ENCODE data around the gene ASIC4.

The ASIC4 gene

DNA sequence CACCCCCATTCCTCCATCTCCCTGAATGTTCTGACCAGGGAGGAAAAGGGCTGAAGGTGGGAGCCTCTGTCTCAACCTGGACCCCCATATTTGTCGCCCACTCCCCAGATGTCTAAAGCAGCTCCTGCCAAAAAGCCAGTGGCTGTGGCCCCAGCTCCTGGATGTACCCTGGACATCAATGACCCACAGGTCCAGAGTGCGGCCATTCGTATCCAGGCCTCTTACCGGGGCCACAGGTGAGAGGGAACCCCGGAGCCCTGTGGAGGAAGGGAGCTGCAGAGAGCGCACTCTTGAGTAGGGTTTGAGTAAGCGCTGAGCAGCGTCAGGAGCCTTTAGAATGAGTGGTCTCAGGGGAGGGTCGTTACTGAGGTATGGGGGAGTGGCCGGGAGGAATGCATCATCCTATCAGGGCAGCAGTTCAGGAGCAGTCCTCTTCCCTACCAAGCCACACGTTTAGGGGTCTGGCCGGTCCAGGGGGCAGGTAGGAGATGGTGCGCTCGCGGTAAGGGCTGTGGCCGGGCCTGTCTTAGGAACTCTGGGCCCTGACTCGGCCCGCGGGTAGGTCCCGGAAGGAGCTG is 17.9 kb upstream of the ASIC4 start:
- no peaks in the 10 kb centered on the region for H3F3A ChIP-seq (ENCODE audit: insufficient read depth)
- H3K79me2 ChIP-seq (ENCODE audit: insufficient read depth, low read length) = peaks cover 11% of the 10 kb centered on the region; the same call in 1 of the 2 replicates
- no peak overlapping the region for H3K9ac ChIP-seq (ENCODE audit: low read length)
- TF ChIP-seq EZH2phosphoT487 (conservative IDR thresholded peaks at IDR 0.05; ENCODE audit: low read length) = no peak
- TF ChIP-seq, protein P1, sequence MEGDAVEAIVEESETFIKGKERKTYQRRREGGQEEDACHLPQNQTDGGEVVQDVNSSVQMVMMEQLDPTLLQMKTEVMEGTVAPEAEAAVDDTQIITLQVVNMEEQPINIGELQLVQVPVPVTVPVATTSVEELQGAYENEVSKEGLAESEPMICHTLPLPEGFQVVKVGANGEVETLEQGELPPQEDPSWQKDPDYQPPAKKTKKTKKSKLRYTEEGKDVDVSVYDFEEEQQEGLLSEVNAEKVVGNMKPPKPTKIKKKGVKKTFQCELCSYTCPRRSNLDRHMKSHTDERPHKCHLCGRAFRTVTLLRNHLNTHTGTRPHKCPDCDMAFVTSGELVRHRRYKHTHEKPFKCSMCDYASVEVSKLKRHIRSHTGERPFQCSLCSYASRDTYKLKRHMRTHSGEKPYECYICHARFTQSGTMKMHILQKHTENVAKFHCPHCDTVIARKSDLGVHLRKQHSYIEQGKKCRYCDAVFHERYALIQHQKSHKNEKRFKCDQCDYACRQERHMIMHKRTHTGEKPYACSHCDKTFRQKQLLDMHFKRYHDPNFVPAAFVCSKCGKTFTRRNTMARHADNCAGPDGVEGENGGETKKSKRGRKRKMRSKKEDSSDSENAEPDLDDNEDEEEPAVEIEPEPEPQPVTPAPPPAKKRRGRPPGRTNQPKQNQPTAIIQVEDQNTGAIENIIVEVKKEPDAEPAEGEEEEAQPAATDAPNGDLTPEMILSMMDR (IDR thresholded peaks at IDR 0.05; ENCODE audit: insufficient read depth, low read length, poor library complexity, severe bottlenecking) = no peak
- no peaks in the 10 kb centered on the region for H3K27me3 ChIP-seq (ENCODE audit: low read length)
- no peaks in the 10 kb centered on the region for H3K36me3 ChIP-seq (ENCODE audit: low read length)
- H3K4me3 ChIP-seq (ENCODE audit: insufficient read depth, low read length, poor library complexity, severe bottlenecking) = no peak overlapping the region
- H3K9me3 ChIP-seq (ENCODE audit: insufficient read depth, low read length) = no peaks in the 10 kb centered on the region
- no peaks in the 10 kb centered on the region for H4K20me1 ChIP-seq (ENCODE audit: low read depth, low read length)
- H2AFZ ChIP-seq (ENCODE audit: low read depth, low read length, severe bottlenecking) = no peak overlapping the region
- no peak overlapping the region for H3K27ac ChIP-seq (ENCODE audit: low read depth, low read length)
- no peak overlapping the region for H3K4me2 ChIP-seq (ENCODE audit: low read depth, low read length, poor library complexity, severe bottlenecking)
- H3K9me2 ChIP-seq (replicated peaks; ENCODE audit: insufficient read depth, low read length) = no peaks in the 10 kb centered on the region

DNA sequence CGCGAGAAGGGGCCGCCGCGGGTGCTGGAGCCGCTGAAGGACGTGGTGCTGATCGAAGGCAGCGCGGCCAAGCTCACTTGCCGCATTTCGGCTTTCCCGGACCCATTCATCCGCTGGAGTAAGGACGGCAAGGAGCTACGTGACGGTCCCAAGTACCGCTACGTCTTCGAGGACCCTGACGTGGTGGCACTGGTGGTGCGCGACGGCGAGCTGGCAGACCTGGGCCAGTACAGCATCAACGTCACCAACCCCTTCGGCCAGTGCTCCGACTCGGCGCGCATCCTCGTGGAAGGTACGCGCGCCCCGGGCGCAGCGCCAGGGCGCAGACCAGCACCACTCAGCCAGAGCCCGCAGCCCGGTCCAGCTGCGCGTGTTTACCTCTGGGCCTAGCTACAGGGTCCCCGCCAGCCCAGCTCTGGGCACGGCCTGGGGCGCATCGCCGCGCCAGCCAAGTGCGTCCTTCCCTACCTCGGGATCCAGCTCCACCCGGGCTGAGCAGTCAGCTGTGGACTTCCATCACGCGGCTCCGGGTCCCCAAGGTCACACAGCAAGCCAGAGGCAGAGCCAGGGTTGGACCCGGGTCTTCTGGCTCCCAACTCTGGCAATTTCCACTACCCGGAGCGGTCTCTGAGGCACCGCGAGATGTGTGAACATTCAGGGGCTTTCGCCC is 17.3 kb upstream of the ASIC4 start:
- Histone ChIP-seq H3K4me2 (ENCODE audit: low read depth, low read length, poor library complexity, severe bottlenecking) (no peak overlapping the region), H3K9me3 (ENCODE audit: insufficient read depth, low read length) (no peaks in the 10 kb centered on the region), H4K20me1 (ENCODE audit: low read depth, low read length) (no peaks in the 10 kb centered on the region), H3F3A (ENCODE audit: insufficient read depth) (no peaks in the 10 kb centered on the region), H3K9ac (ENCODE audit: low read length) (no peak overlapping the region), H3K9me2 (replicated peaks; ENCODE audit: insufficient read depth, low read length) (no peaks in the 10 kb centered on the region), H3K79me2 (ENCODE audit: insufficient read depth, low read length) (peaks cover 11% of the 10 kb centered on the region; the same call in 1 of the 2 replicates), H3K4me3 (ENCODE audit: insufficient read depth, low read length, poor library complexity, severe bottlenecking) (no peak overlapping the region), H2AFZ (ENCODE audit: low read depth, low read length, severe bottlenecking) (no peak overlapping the region), H3K27me3 (ENCODE audit: low read length) (no peaks in the 10 kb centered on the region), H3K27ac (ENCODE audit: low read depth, low read length) (no peak overlapping the region), H3K36me3 (ENCODE audit: low read length) (no peaks in the 10 kb centered on the region)
- TF ChIP-seq, protein P1 (IDR thresholded peaks at IDR 0.05; ENCODE audit: insufficient read depth, low read length, poor library complexity, severe bottlenecking) = no peak
- no peak for TF ChIP-seq EZH2phosphoT487 (conservative IDR thresholded peaks at IDR 0.05; ENCODE audit: low read length)

DNA sequence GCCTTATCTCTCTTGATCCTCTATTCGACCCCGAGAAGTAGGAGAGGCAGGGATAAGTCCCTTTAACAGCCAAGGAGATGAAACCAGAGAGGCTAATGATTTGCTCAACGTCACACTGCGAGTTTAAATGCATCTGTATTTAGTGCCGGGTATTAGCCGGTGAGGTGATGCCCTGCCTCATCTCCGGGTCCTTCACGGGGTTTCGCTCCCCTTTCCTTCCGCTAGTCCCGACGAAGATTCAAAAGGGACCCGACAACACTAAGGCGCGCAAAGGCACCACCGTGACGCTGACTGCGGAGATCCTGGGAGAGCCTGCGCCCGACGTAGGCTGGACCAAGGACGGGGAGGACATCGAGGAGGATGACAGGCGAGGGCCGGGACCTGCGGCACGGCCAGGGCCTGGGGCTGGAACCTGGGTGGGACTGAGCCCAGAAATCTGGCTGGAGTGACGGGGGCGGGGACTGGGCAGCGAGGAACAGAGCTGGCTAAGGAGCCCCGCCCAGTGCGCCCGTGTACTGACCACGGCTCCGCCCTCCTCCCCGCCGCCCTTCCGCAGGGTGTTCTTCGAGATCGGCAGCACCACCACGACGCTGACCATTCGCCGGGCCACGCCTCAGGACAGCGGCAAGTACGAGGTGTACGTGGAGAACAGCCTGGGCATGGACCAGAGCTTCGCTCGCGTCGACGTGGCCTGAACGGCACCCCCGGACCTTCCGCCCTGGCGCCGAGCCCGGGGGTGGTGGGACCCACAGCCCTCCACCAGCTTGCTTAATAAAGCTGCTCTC is 16.6 kb upstream of the ASIC4 start:
- H2AFZ ChIP-seq (ENCODE audit: low read depth, low read length, severe bottlenecking) = peak overlapping the region; percentile 88
- H3K27ac ChIP-seq (ENCODE audit: low read depth, low read length) = no peak overlapping the region
- H3K9me3 ChIP-seq (ENCODE audit: insufficient read depth, low read length) = no peaks in the 10 kb centered on the region
- H3K36me3 ChIP-seq (ENCODE audit: low read length) = no peaks in the 10 kb centered on the region
- H3K9ac ChIP-seq (ENCODE audit: low read length) = peak overlapping the region; percentile 88
- TF ChIP-seq, protein P1 (IDR thresholded peaks at IDR 0.05; ENCODE audit: insufficient read depth, low read length, poor library complexity, severe bottlenecking) = no peak
- TF ChIP-seq EZH2phosphoT487 (conservative IDR thresholded peaks at IDR 0.05; ENCODE audit: low read length) = no peak
- H3K79me2 ChIP-seq (ENCODE audit: insufficient read depth, low read length) = peaks cover 11% of the 10 kb centered on the region; the same call in 1 of the 2 replicates
- H3K4me3 ChIP-seq (ENCODE audit: insufficient read depth, low read length, poor library complexity, severe bottlenecking) = peak overlapping the region; percentile 78
- H3K4me2 ChIP-seq (ENCODE audit: low read depth, low read length, poor library complexity, severe bottlenecking) = peak overlapping the region; percentile 86
- H3K27me3 ChIP-seq (ENCODE audit: low read length) = no peaks in the 10 kb centered on the region
- H4K20me1 ChIP-seq (ENCODE audit: low read depth, low read length) = no peaks in the 10 kb centered on the region
- H3K9me2 ChIP-seq (replicated peaks; ENCODE audit: insufficient read depth, low read length) = no peaks in the 10 kb centered on the region
- H3F3A ChIP-seq (ENCODE audit: insufficient read depth) = no peaks in the 10 kb centered on the region
